ENCODE results near the gene MAPK9. TPM values are rescaled to one million over a fixed set of nuclear protein-coding genes. Genes with fewer than 3 reads are reported as not detected.

The MAPK9 gene
- total RNA-seq, 1 experiment from 2014 or later: 93.1 TPM

GRCh38 chr5:180335614-180336233 lies 43.8 kb upstream of the MAPK9 start:
- TF ChIP-seq, protein P1, sequence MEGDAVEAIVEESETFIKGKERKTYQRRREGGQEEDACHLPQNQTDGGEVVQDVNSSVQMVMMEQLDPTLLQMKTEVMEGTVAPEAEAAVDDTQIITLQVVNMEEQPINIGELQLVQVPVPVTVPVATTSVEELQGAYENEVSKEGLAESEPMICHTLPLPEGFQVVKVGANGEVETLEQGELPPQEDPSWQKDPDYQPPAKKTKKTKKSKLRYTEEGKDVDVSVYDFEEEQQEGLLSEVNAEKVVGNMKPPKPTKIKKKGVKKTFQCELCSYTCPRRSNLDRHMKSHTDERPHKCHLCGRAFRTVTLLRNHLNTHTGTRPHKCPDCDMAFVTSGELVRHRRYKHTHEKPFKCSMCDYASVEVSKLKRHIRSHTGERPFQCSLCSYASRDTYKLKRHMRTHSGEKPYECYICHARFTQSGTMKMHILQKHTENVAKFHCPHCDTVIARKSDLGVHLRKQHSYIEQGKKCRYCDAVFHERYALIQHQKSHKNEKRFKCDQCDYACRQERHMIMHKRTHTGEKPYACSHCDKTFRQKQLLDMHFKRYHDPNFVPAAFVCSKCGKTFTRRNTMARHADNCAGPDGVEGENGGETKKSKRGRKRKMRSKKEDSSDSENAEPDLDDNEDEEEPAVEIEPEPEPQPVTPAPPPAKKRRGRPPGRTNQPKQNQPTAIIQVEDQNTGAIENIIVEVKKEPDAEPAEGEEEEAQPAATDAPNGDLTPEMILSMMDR (IDR thresholded peaks at IDR 0.05; ENCODE audit: insufficient read depth in 1 of 2, low read depth in 1 of 2, low read length in 1 of 2, severe bottlenecking in 1 of 2, unreplicated experiment in 1 of 2): no peak
- BruUV-seq (replicated peaks): no TSS peak
- intact Hi-C loops (cut with micrococcal nuclease; ENCODE audit: unreplicated experiment): no loop called here
- Mint-ChIP-seq H3K4me1 (ENCODE audit: low read depth, unreplicated experiment) (no peaks in the 10 kb centered on the region), H3K36me3 (ENCODE audit: insufficient read depth, unreplicated experiment) (no peaks in the 10 kb centered on the region), H3K27ac (ENCODE audit: unreplicated experiment) (no peak overlapping the region), H3K4me3 (ENCODE audit: unreplicated experiment) (no peak overlapping the region), H3K27me3 (ENCODE audit: insufficient read depth, unreplicated experiment) (no peaks in the 10 kb centered on the region), H3K9me3 (ENCODE audit: unreplicated experiment) (no peaks in the 10 kb centered on the region)
- Histone ChIP-seq H3K4me3 (ENCODE audit: low read depth, low read length) (no peak overlapping the region), H3K9me3 (no peaks in the 10 kb centered on the region), H3K27me3 (replicated peaks; ENCODE audit: control insufficient read depth, insufficient read depth, low read length) (no peaks in the 10 kb centered on the region), H3K4me1 (no peaks in the 10 kb centered on the region), H3K36me3 (ENCODE audit: control insufficient read depth, insufficient read depth, low read length) (no peaks in the 10 kb centered on the region)
- CTCF ChIA-PET: no interaction called here
- POLR2A ChIA-PET: no interaction called here
- DNase-seq: no peak

DNA sequence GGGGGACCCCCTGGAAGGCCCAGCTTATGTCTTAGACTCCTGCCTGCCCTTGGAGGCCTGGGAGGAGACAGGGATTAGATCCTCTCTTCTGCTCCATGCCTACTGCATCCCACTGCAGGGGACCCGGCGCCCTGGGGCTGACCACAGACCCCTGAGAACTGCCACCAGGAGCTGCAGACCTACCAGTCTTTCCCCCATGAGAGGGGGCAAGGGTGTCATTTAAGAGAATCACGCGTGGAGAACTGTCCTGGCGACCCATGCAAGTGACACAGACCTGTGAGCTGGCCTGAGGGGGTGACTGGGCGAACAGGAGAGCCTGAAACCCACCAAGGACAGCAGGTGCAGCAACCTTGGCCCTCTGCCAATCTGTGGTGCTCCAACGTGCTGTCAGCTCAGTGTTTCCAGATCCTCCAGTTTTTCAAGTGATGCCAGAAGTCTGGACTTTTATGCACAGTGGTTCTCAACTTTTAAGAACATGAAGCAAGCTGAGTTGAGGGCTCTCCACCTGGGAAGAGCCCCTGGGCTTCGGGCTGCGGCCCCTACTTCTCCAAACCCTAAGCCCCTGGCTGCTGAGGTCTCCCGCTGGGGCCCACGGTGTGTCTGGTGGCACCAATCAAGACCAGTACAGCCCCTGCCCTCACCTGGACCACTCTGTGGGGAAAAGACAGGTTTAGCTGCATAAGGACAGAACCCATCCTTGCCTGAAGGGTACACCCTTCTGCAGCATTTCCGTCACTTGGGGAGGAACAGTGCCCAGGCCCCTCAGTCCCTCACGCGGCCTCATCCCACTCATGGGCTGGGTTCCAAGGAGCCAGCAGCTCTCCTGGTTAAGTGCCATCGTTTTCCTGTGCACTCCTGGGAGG lies 43.1 kb upstream of the MAPK9 start:
- ChIA-PET POLR2A (no interaction called here), CTCF (no interaction called here)
- H3K27me3 ChIP-seq (replicated peaks; ENCODE audit: control insufficient read depth, insufficient read depth, low read length): no peaks in the 10 kb centered on the region
- H3K36me3 ChIP-seq (ENCODE audit: control insufficient read depth, insufficient read depth, low read length): no peaks in the 10 kb centered on the region
- no peaks in the 10 kb centered on the region for H3K36me3 Mint-ChIP-seq (ENCODE audit: insufficient read depth, unreplicated experiment)
- H3K27ac Mint-ChIP-seq (ENCODE audit: unreplicated experiment): no peak overlapping the region
- H3K4me1 Mint-ChIP-seq (ENCODE audit: low read depth, unreplicated experiment): no peaks in the 10 kb centered on the region
- H3K9me3 Mint-ChIP-seq (ENCODE audit: unreplicated experiment): no peaks in the 10 kb centered on the region
- TF ChIP-seq, protein P1 (IDR thresholded peaks at IDR 0.05; ENCODE audit: insufficient read depth in 1 of 2, low read depth in 1 of 2, low read length in 1 of 2, severe bottlenecking in 1 of 2, unreplicated experiment in 1 of 2): no peak
- H3K4me1 ChIP-seq: no peaks in the 10 kb centered on the region
- H3K9me3 ChIP-seq: no peaks in the 10 kb centered on the region
- no peak for DNase-seq
- no peak overlapping the region for H3K4me3 Mint-ChIP-seq (ENCODE audit: unreplicated experiment)
- no TSS peak for BruUV-seq (replicated peaks)
- no peaks in the 10 kb centered on the region for H3K27me3 Mint-ChIP-seq (ENCODE audit: insufficient read depth, unreplicated experiment)
- H3K4me3 ChIP-seq (ENCODE audit: low read depth, low read length): no peak overlapping the region
- intact Hi-C loops (cut with micrococcal nuclease; ENCODE audit: unreplicated experiment): no loop called here

DNA sequence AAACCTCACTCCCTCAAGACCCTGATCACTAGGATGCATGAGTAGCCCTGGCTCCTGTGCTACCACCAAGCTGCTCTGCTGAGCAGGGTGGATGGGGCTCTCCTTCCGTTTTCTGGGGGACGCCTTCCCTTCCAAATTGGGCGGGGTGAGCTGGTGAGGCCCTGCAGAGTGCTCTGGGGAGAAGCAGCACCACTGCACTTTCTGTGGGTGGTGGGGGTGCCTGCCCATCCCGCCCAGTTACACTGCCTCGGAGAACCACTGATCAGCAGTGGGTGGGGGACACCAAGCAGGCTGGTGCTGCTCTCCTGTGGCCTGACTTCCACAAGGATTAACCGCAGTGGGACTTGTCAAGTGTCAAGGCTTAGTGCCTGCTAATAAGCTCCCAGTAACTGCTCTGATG lies 42.3 kb upstream of the MAPK9 start:
- ChIA-PET POLR2A (no interaction called here), CTCF (no interaction called here)
- peaks cover 3% of the 10 kb centered on the region for H3K27me3 Mint-ChIP-seq (ENCODE audit: insufficient read depth, unreplicated experiment)
- TF ChIP-seq, protein P1 (IDR thresholded peaks at IDR 0.05; ENCODE audit: insufficient read depth in 1 of 2, low read depth in 1 of 2, low read length in 1 of 2, severe bottlenecking in 1 of 2, unreplicated experiment in 1 of 2): no peak
- no TSS peak for BruUV-seq (replicated peaks)
- no peak for DNase-seq
- intact Hi-C loops (cut with micrococcal nuclease; ENCODE audit: unreplicated experiment): no loop called here
- no peaks in the 10 kb centered on the region for H3K36me3 Mint-ChIP-seq (ENCODE audit: insufficient read depth, unreplicated experiment)
- Histone ChIP-seq H3K27me3 (replicated peaks; ENCODE audit: control insufficient read depth, insufficient read depth, low read length) (no peaks in the 10 kb centered on the region), H3K36me3 (ENCODE audit: control insufficient read depth, insufficient read depth, low read length) (no peaks in the 10 kb centered on the region), H3K4me3 (ENCODE audit: low read depth, low read length) (no peak overlapping the region), H3K9me3 (no peaks in the 10 kb centered on the region), H3K4me1 (no peaks in the 10 kb centered on the region)
- no peaks in the 10 kb centered on the region for H3K9me3 Mint-ChIP-seq (ENCODE audit: unreplicated experiment)
- H3K27ac Mint-ChIP-seq (ENCODE audit: unreplicated experiment): no peak overlapping the region
- H3K4me3 Mint-ChIP-seq (ENCODE audit: unreplicated experiment): no peak overlapping the region
- H3K4me1 Mint-ChIP-seq (ENCODE audit: low read depth, unreplicated experiment): no peaks in the 10 kb centered on the region
